H9 (cell line): ENCODE results near the gene PNKP. TPM values are rescaled to one million over a fixed set of nuclear protein-coding genes. Genes with fewer than 3 reads are reported as not detected.

ENCODE experiments used
- DNase-seq: peaks from one replicate; pipeline ENCODE4 v3.0.0-alpha.2; 2017
- H2AFZ ChIP-seq: one replicate; pipeline ENCODE4 v1.6.1; 2013; ENCODE audit warnings: mild to moderate bottlenecking, low read length, control low read depth, moderate library complexity
- H2AK5ac ChIP-seq: 2 replicates; pipeline ENCODE4 v1.6.1; 2013; ENCODE audit warnings: low read length, control low read depth, mixed read lengths; ENCODE audit not compliant: insufficient read length
- H2BK120ac ChIP-seq: one replicate; pipeline ENCODE4 v1.6.1; 2013; ENCODE audit warnings: low read depth, mild to moderate bottlenecking, low read length, control low read depth, inconsistent platforms; ENCODE audit not compliant: poor library complexity, severe bottlenecking
- H2BK12ac ChIP-seq: 2 replicates; pipeline ENCODE4 v1.6.1; 2013; ENCODE audit warnings: low read length, control low read depth, mixed read lengths, low read depth; ENCODE audit not compliant: insufficient read length
- H2BK15ac ChIP-seq: 2 replicates; pipeline ENCODE4 v1.6.1; 2013; ENCODE audit warnings: low read depth, low read length, control low read depth
- H2BK20ac ChIP-seq: one replicate; pipeline ENCODE4 v1.6.1; 2013; ENCODE audit warnings: low read depth, mild to moderate bottlenecking, low read length, control low read depth, inconsistent platforms; ENCODE audit not compliant: poor library complexity, severe bottlenecking
- H2BK5ac ChIP-seq: 2 replicates; pipeline ENCODE4 v1.6.1; 2013; ENCODE audit warnings: low read length, control low read depth, mixed read lengths; ENCODE audit not compliant: insufficient read length
- H3K14ac ChIP-seq: 2 replicates; pipeline ENCODE4 v1.6.1; 2013; ENCODE audit warnings: low read length, control low read depth; ENCODE audit not compliant: insufficient read depth
- H3K18ac ChIP-seq: 2 replicates; pipeline ENCODE4 v1.6.1; 2013; ENCODE audit warnings: low read depth, mild to moderate bottlenecking, mixed read lengths, low read length, control low read depth; ENCODE audit not compliant: insufficient read length
- H3K23ac ChIP-seq: 2 replicates; pipeline ENCODE4 v1.6.1; 2013; ENCODE audit warnings: low read length, control low read depth, mixed read lengths, low read depth; ENCODE audit not compliant: insufficient read length
- H3K23me2 ChIP-seq: 2 replicates; pipeline ENCODE4 v1.6.1; 2013; ENCODE audit warnings: low read depth, mild to moderate bottlenecking, mixed read lengths, low read length, control low read depth; ENCODE audit not compliant: insufficient read length, poor library complexity, severe bottlenecking
- H3K27ac ChIP-seq: 2 replicates; pipeline ENCODE4 v1.5.1; 2013; ENCODE audit warnings: low read length, control low read depth, mixed read lengths, low read depth; ENCODE audit not compliant: insufficient read length
- H3K27me3 ChIP-seq: 2 replicates; pipeline ENCODE4 v1.6.1; 2013; ENCODE audit warnings: low read length, control low read depth, inconsistent platforms; ENCODE audit not compliant: insufficient read depth
- H3K4ac ChIP-seq: 2 replicates; pipeline ENCODE4 v1.6.1; 2013; ENCODE audit warnings: low read depth, mild to moderate bottlenecking, control low read depth, inconsistent platforms, low read length, moderate library complexity
- H3K4me1 ChIP-seq: 2 replicates; pipeline ENCODE4 v1.6.1; 2013; ENCODE audit warnings: low read length, control low read depth, inconsistent platforms; ENCODE audit not compliant: insufficient read depth
- H3K4me2 ChIP-seq: 2 replicates; pipeline ENCODE4 v1.6.1; 2013; ENCODE audit warnings: low read length, control low read depth, mixed read lengths; ENCODE audit not compliant: insufficient read length, insufficient read depth
- H3K56ac ChIP-seq: 2 replicates; pipeline ENCODE4 v1.6.1; 2013; ENCODE audit warnings: low read depth, mild to moderate bottlenecking, mixed read lengths, low read length, control low read depth; ENCODE audit not compliant: insufficient read length
- H3K79me1 ChIP-seq: 2 replicates; pipeline ENCODE4 v1.6.1; 2013; ENCODE audit warnings: low read depth, mild to moderate bottlenecking, moderate library complexity, low read length, control low read depth, inconsistent platforms; ENCODE audit not compliant: insufficient read depth, poor library complexity, severe bottlenecking
- H3K79me2 ChIP-seq: 2 replicates; pipeline ENCODE4 v1.6.1; 2013; ENCODE audit warnings: low read length, control low read depth, inconsistent platforms; ENCODE audit not compliant: insufficient read depth
- H3K9ac ChIP-seq: 2 replicates; pipeline ENCODE4 v1.6.1; 2013; ENCODE audit warnings: low read length, control low read depth, mixed read lengths; ENCODE audit not compliant: insufficient read length; ENCODE audit errors: extremely low read depth
- H3K9me3 ChIP-seq: one replicate; pipeline ENCODE4 v1.6.1; 2013; ENCODE audit warnings: low read depth, low read length, inconsistent platforms; ENCODE audit not compliant: control insufficient read depth
- H3T11ph ChIP-seq: one replicate; pipeline ENCODE4 v1.6.1; 2013; ENCODE audit warnings: mild to moderate bottlenecking, low read length, control low read depth, inconsistent platforms
- H4K20me1 ChIP-seq: one replicate; pipeline ENCODE4 v1.6.1; 2013; ENCODE audit not compliant: control insufficient read depth, insufficient read length, insufficient read depth
- H4K5ac ChIP-seq: 2 replicates; pipeline ENCODE4 v1.6.1; 2013; ENCODE audit warnings: low read depth, mild to moderate bottlenecking, mixed read lengths, low read length, control low read depth; ENCODE audit not compliant: insufficient read length
- H4K8ac ChIP-seq: replicated peaks from 2 replicates; pipeline ENCODE4 v1.6.1; 2013; ENCODE audit warnings: low read length, control low read depth, mixed read lengths, low read depth; ENCODE audit not compliant: insufficient read length
- H4K91ac ChIP-seq: 2 replicates; pipeline ENCODE4 v1.6.1; 2013; ENCODE audit warnings: low read depth, mild to moderate bottlenecking, moderate library complexity, mixed read lengths, low read length, control low read depth; ENCODE audit not compliant: insufficient read length
- H3K27ac Mint-ChIP-seq, 3 experiments: 2 replicates in 2 of 3; 3 replicates in 1 of 3; pipeline ENCODE4 v1.8.0; 2020 to 2021; ENCODE audit warnings: mixed read lengths in 3 of 3, mild to moderate bottlenecking in 1 of 3, moderate library complexity in 1 of 3
- H3K27me3 Mint-ChIP-seq: 2 replicates; pipeline ENCODE4 v1.8.0; 2021; ENCODE audit warnings: low read depth, mild to moderate bottlenecking, moderate library complexity, mixed read lengths
- H3K36me3 Mint-ChIP-seq, 3 experiments: 2 replicates in 2 of 3; 3 replicates in 1 of 3; pipeline ENCODE4 v1.8.0; 2020 to 2021; ENCODE audit warnings: low read depth in 3 of 3, mixed read lengths in 3 of 3; ENCODE audit not compliant: insufficient read depth in 1 of 3
- H3K4me1 Mint-ChIP-seq, 2 experiments: 2 replicates each; pipeline ENCODE4 v1.8.0; 2020; ENCODE audit warnings: mixed read lengths in 2 of 2
- H3K4me3 Mint-ChIP-seq, 2 experiments: 2 replicates in 1 of 2; 3 replicates in 1 of 2; pipeline ENCODE4 v1.8.0; 2020 to 2021; ENCODE audit warnings: mild to moderate bottlenecking in 2 of 2, mixed read lengths in 2 of 2, moderate library complexity in 1 of 2
- H3K9me3 Mint-ChIP-seq, 2 experiments: 2 replicates in 1 of 2; 3 replicates in 1 of 2; pipeline ENCODE4 v1.8.0; 2020; ENCODE audit warnings: mild to moderate bottlenecking in 2 of 2, mixed read lengths in 2 of 2, moderate library complexity in 1 of 2
- CTCF ChIP-seq: fragments of 200-600 bp; sonication (generic); conservative IDR thresholded peaks from 3 replicates; pipeline ENCODE4 v1.8.0; 2021; ENCODE audit warnings: antibody characterized with exemption, mild to moderate bottlenecking
- WGBS: extraction: QIAGEN DNeasy Blood & Tissue Kit; methylation state at CpG from one replicate; pipeline ENCODE4 v1.1.7; 2013; ENCODE audit warnings: missing lambda C conversion rate, low lambda C conversion rate, mixed read lengths; ENCODE audit not compliant: insufficient read length; ENCODE audit errors: extremely low coverage; 5-methylcytosine and 5-hydroxymethylcytosine counted together
- total RNA-seq: library from RNA; stranded (reverse); gene quantifications from 2 replicates; pipeline ENCODE4 v1.2.1, GENCODE V29; 2021

PNKP gene
- total RNA-seq, 1 experiment from 2014 or later: 157 TPM

- Histone ChIP-seq H4K5ac (no peak overlapping the region), H3T11ph (no peak overlapping the region), H3K14ac (no peak overlapping the region), H3K4ac (no peak overlapping the region), H3K4me2 (no peak overlapping the region), H2BK20ac (no peak overlapping the region), H3K18ac (no peak overlapping the region), H3K79me1 (peaks cover 6% of the 10 kb centered on the region), H2BK5ac (no peak overlapping the region), H2BK12ac (no peak overlapping the region), H2AFZ (no peak overlapping the region), H3K27me3 (no peaks in the 10 kb centered on the region), H3K27ac (no peak overlapping the region), H2AK5ac (no peak overlapping the region), H2BK15ac (no peak overlapping the region), H3K79me2 (peaks cover 4% of the 10 kb centered on the region; the same call in 1 of the 2 replicates), H3K23me2 (no peaks in the 10 kb centered on the region), H3K56ac (no peak overlapping the region), H3K23ac (no peak overlapping the region), H4K91ac (no peak overlapping the region), H2BK120ac (no peak overlapping the region), H4K20me1 (peaks cover 2% of the 10 kb centered on the region), H3K9ac (no peak overlapping the region), H3K4me1 (no peaks in the 10 kb centered on the region), H4K8ac (no peak overlapping the region), H3K9me3 (no peaks in the 10 kb centered on the region)
- Mint-ChIP-seq H3K27me3 (no peaks in the 10 kb centered on the region), H3K36me3 (peaks cover 58 to 85% (median 84%) of the 10 kb centered on the region in 3 experiments), H3K4me3 (no peak overlapping the region), H3K27ac (peak overlapping the region in 2 of 3 experiments; percentile 39 to 65; a peak in 3 of 7 replicates), H3K4me1 (peaks cover 8 to 18% of the 10 kb centered on the region in 2 experiments), H3K9me3 (peaks cover 0 to 3% of the 10 kb centered on the region in 2 experiments; a peak in 1 of 5 replicates)
- no peak for TF ChIP-seq CTCF
- DNase-seq: no peak
- WGBS: no CpG with 5 or more reads among the region's 10 CpGs
Observed at GRCh38 chr19:49913720-49914119, 46.3 kb upstream of the PNKP start.
